HG02852 (cell line): ENCODE measurements around the gene HIPK2.

Experiments used
- ATAC-seq: cut with Tn5 transposase; IDR thresholded peaks from one replicate; pipeline ENCODE4 v1.9.1; 2021; ENCODE audit warnings: mild to moderate bottlenecking, moderate library complexity; ENCODE audit not compliant: unreplicated experiment

The HIPK2 gene

DNA sequence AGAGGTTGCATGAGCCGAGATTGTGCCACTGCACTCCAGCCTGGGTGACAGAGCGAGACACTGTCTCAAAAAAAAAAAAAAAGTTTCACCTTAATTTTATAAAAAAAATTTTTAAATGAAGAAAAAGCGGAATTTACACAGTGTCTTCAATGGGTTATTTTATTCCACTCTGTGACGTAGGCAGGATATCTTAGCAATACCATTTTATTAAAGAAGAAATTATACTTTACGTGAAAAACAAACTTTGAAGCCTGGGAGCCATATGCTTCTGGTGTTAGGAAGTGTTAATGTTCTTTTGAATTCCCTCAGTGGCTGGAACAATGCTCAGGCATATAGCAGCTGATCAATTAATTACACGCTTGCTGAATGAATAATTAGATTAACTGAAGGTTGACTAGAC is 176.6 kb downstream of the HIPK2 start:
- ATAC-seq, result no peak

DNA sequence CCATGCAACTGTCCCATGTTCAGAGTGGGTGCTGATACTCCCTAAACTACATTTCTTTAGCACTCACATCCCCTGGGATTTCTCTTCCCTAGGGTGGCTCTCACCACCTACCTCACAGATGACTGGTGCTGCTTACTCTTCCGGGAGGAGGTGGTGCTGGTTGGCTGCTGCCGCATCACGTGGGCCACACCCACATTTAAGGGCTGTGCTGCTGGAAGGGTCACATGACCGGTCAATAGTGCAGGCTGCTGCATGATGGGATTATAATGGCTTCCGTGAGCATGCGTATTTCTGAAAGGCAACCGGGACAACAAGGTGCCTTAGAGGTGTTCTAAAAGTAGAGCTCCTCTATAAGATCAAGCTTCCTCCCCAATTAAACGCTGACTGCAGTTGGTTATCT is 177.5 kb downstream of the HIPK2 start:
- ATAC-seq, result no peak

DNA sequence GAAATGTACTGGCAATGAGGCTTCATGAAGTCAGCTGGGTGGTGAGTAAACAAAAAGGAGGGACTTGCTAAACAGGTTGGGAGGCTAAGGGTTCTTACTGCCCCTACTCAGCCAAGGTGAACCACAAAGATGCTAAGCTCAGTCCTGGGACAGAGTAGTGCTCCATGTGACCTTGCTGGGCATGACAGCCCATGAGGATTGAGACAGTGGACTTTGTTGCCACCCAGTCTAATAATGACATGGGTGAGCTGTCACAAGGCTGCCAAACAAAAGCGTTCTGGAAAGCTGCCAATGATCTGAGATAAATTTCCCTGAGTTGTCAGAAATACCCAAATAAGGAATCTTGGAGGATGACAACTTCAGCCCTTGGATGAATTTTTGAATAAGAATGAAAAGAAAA is 179.2 kb downstream of the HIPK2 start:
- ATAC-seq, result no peak

DNA sequence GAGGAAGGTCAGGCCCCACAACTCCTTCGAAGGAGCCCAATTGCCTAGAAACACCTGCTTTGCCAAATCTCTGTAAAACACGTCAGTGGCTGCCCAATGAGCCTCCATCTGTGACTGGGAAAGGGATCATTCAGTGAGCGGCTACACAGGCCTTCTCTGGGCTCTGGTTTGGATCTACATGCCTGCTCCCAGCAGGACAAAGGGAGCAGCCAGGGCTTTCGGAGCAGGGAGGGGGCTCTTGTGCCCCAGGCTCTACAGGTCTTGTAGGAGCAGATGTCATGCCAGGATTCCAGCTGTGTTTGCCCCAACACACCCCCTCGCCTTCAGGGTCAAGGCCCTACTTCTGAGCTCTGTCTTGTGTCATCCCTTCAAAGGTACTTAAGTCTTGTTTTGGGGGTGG is 180.8 kb downstream of the HIPK2 start:
- no peak for ATAC-seq

DNA sequence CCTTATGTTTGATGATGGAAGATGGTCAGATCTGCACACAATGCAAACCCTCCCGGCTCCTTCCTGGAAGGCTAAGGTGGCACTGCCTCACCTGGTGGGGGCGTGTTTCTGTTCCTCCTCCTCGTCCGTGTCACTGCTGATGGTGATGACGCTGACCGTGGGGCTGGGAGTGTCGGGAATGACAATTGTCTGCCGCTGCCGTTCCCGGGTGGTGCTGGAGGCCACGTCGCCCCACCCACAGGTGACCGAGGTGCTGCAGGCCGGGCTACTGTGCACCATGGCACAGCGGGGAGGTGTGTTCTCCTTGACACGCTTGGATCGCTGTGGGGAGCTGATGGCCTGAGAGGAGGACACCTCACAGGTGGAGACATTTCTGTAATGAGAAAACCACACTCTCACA is 181.2 kb downstream of the HIPK2 start:
- ATAC-seq, result no peak

DNA sequence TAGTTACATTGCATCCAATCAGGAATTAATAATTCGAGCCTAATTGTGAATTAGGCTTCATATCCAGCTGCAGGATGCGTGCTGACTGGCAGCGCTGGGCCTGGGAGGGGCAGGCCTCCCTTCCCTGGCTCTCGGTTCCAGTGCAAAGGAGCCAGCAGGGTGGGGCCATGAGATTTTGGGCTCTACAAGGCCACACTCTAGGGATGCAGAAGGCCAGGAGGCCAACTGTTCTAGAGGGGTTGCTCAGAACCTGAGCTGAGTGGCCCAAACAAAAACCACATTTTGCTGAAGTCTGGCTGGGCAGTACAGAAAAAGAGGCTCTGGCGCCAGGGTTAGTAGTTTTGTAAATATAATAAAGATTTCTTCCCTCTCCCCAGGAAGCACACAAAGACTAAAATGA is 182.0 kb downstream of the HIPK2 start:
- ATAC-seq, result no peak

DNA sequence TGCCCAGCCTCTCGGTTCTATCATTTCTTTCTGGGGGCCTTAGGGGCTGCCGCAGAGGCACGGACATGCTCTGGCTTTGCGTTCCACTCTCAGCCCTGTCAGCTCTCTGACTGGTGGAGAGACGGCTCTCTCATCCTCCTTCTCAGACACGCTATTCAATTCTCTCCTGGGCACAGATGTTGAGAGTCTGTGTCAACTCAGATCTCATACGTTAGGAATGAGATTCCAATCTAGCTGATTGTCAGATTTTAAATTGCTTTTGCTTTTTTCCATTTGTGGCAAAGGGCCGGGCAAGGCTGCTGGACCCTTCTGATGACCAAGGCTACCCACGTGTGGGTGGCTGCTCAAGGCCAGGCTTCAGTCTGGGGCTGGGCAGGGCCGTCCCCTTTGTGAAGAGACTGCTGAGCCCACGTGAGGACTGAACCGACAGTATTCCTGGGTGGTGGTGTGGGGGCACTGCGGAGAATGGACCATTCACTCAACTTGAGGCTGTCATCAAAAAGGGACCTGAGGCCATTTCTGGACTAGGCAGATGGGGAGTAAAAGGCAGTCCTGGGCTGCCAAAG is 182.8 kb downstream of the HIPK2 start:
- no peak for ATAC-seq

DNA sequence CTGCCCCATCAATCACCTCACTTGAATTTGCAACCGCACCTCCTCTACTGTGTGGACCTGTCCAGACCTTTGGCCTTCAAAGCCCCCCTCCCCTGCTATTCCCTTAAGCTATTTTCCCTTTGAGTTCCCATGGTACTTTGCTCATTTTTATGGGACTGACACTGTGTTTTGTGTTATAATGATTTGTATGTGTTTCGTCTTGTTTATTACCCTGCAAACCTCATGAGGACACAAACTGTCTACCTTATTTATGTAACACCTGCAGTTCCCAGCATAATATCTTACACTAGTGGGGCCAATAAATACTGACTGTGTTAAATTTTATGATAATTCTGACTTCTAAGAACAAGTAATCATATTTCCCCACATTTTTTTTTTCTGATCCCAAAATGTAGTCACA is 183.7 kb downstream of the HIPK2 start:
- ATAC-seq, result no peak

DNA sequence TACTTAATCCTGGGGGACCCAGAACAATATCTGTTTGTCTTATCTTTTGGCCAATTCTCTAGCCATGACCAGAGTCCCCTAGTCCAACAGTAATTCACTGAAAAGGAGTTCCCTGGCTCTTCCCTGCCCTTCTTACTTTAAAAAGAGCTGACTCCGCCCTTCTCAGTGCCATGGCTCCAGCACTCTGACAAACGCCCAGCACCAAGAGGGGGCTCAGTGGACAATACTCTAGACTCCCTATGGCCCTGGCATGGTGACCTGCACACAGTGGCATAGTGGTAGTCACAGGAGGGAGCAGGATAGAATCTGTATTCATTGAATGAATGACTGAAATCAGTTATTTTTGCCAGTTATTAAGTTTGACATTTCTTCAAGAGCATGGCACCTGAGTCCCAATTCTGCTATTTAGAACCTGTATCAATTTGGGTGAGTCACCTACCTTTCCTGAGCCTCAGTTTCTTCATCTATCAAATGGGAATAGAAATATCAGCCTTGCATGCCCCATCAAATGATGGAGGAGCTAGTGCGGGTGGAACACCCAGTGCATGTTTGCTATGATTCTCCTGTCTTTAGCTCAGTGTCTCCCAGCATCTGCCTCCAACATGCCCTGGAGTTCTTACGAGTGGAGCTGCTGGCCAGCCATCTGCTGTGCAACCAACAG is 184.9 kb downstream of the HIPK2 start:
- ATAC-seq, result no peak

DNA sequence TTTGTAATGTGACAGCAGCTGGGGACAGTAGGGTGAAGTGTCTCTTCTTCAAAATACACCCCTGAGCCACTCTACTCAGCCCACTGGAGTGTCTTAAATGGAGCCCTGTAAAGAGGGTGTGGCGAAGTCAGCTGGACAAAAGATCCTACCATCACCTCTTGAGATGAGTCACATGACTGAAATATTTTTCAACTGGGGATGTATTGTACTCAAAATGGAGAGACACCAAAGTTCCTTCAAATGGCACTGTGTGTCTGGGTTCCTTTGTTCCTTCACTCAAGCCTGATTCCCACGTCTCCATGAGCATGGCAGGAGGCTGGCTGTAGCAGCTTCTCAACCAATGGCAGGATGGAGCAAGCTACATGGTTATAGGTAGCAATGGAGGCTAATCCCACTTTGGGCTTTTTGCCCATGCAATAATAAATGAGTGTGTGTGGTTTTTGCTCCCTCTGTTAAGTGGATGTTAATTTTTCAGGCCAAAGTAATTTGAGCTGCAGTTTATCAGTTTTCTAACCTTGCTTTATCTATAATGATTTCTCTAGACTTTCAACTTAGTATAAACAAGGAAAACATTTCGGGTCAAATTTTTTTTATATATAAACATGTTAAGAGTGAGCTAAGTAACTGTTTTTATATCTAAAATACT is 186.1 kb downstream of the HIPK2 start:
- no peak for ATAC-seq

DNA sequence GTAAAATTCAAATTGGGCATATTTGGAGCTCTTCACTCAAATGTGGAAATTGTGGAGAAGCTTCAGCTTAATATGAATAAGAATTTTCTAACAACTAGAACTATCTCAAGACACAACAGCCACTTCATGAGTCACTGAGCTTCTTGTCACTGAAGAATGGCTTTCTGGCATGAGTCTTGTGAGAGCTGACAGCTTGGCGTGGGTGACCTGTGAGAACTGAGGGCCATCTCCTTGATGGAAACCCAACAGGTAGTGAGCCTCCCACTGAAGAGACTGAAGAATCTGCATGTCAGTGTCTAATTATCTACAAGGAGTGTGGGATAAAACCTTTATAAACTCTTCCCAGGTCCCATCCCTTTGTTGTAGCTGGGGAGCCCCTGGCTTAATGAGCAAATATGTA is 188.3 kb downstream of the HIPK2 start:
- no peak for ATAC-seq

DNA sequence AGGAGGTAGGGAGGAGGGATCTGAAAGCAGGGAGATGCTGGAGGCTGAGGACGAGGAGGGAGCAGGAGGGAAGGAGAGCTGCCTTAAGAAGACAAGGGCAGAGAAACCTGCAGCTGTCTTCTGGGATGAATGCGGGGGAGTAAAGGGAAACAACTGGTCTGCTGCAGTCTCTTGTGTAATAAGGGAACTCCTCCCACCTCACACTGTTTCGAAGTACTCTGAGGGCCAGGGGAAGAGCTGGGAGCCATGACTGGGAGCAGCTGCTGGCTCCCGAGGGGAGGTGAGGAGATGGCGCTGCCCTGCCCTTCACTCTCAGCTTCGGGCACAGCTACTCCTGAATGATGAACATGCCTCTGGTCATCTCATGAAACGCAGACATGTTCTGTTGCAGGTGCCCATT is 189.2 kb downstream of the HIPK2 start:
- ATAC-seq, result no peak

DNA sequence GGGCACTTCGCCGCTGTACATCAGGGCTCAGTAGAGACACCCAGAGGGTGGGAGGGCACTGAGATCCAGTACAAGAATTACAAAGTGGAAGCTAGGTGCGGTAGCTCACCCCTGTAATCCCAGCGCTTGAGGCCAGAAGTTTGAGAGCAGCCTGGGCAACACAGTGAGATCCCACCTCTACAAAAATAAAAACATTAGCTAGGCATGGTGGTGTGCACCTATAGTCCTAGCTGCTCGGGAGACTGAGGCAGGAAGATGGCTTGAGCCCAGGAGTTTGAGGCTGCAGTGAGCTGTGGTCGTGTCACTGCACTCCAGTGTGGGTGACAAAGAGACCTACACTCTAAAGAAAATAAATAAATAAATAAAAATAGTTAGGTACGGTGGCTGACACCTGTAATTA is 190.3 kb downstream of the HIPK2 start:
- no peak for ATAC-seq

DNA sequence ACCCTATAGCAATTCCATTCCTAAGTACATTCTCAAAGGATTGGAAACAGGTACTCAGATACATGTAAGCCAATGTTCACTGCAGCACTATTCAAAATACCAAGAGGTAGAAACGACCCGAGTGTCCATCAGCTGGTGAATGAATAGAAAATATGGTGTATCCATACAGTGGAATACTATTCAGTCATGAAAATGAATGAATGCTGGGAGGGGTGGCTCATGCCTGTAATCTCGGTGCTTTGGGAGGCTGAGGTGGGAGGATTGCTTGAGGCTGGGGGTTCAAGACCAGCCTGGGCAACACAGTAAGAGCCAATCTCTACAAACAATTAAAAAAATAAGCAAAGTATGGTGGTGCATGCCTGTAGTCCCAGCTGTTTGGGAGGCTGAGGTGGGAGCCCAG is 191.5 kb downstream of the HIPK2 start:
- ATAC-seq, result no peak

DNA sequence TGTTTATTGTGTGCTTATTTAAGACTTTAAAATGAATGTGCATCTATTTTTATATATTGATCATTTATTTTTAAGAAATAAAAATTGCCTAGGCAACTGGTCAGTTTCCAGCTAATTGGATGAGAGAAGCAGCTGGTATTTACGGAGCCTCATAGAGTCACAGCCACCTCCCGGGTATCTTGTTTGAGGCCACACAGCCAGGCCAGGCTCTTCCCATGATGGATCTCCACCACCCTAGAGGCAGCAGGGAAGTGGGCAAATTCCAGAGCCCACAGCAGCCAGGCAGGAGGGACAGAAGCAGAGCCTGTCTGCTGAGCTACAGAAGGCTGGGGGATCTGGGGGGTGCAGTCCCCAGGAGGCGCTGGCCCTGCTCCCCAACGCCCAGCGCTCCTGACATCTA is 192.8 kb downstream of the HIPK2 start:
- ATAC-seq, result no peak

DNA sequence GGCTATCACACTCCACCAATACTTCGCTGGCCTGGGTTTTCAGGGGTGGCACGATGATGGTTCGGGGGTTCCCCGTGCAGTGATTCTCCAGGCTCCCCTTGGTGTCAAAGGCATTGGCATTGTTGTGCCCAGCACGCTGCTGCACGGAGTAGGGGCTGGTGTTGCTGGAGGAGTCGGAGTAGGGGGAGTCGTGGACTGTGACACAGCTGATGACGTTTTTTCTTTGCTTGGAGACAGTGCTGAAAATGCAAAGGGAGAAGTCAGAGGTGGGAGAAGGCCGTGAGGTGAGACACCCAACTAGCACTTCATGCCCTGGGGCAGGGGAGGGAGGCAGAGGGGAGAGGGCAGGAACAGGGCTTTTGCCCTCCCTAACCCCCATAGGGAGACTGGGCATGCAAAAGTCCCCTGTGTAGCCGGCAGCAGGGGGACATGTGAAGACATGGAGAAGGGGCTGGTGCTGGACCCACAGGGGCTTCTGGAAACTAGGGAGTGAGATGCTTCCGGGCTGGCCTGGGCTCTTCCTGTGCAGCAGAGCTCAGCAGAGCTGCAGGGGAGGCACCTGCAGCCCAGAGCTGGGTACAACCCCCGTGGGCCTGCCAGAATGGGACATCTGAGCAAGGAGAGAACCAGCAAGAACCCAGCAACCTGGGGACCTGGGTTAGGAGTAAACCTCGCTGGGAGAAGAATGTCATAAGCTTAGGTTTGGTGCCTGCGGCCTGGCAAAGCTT is 193.8 kb downstream of the HIPK2 start:
- ATAC-seq, result no peak

DNA sequence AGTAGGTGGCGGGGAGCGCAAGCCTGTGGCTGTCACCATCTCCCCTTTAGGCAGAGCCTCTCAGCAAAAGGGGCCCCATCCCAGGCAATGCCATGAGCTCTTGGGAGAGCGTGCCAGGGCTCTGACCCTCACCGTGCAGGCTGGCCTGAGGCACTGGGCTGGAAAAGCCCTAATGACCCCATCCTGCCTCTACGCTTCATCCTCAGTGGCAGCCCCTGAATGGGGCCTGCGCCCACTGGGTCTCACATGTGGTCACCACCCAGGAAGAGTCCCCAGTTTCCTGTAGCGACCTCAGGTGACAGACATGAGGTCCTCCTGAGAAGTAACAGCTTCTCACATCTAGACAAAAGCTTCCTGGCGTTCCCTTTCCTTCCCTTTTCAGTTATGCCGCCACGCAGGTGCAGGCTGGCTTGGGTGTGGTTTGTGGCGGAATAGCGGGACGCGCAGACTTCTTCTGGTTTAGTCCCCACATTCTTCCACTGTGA is 195.1 kb downstream of the HIPK2 start:
- ATAC-seq, result no peak

DNA sequence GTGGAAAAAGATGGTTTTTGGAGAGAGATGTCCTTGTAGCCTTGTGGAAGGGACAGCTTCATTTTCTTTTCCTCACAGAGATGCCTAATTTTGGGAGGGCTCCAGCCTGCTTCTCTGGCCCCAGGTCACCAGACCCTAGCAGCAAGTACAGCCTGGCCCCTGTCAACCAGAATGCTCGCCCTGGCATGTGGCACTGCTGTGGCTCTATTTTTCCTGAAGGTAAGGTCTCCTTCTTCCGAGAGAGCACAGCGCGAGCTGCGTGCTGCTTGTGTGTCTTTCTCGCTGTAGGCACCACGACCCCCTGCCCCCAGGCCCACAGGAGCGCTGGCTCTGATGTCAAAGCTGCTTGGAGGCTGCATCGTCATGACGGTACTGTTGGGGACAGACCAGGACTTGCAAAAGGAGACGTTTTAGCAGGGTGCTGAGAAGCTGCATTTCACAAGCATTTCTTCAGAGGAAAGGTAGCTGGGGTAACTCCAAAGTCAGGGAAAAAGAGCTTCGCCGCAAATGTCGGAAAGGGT is 195.6 kb downstream of the HIPK2 start:
- ATAC-seq, result no peak

DNA sequence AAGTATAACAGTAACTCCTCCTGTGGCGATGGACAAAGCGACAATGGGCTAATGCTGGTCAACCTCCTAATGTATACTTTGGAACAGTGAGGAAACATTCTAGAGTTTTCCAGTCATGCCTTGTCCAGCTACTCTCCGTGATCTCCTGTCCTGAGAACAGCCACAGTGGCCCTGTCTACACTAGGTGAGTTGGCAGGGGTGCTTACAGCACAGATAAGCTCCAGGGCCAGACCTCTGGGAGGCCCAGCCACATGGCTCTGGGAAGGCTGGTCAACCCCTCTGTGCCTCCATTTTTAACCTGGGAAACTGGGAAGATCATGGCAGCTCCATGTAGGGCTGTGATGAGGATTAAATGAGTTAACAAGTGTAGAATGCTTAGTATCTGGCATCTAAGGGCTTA is 197.4 kb downstream of the HIPK2 start:
- ATAC-seq, result no peak

DNA sequence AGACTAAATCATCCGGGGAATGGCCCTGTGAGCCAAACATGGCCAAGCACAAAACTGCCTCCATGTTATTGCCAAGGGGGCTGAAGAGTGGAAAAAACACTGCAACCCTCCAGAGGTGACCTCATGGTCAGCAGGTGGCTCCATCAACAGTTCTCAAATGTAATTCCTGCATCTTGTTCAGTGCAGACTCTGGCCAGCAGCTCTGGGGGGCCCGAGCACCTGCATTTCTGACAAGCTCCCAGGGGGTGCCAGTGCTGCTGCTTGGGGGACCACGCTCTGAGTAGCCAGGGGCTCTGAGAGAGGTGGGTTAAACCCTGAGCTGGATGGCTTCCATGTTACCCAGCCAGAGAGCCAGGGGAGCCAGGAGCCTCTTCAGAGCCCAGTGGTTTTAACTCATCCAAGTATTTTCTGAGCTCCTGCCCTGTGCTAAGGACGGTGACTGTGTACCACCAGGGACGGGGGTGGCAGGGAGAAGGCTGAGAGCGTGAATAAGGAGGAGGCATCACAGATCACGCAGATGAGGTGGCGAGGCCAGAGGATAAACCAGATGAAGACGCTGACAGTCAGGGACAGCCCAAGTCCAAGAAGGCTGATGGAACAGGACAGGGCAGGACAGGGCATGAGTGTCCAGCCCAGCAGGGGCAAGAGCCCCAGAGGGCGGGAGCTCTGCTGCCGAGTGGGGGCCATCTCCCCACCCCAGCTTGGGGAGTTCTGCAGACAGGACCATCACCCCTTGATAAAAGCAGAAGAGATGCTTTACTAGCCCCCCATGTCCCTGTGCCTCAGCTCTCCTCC is 201.4 kb downstream of the HIPK2 start:
- ATAC-seq, result no peak

DNA sequence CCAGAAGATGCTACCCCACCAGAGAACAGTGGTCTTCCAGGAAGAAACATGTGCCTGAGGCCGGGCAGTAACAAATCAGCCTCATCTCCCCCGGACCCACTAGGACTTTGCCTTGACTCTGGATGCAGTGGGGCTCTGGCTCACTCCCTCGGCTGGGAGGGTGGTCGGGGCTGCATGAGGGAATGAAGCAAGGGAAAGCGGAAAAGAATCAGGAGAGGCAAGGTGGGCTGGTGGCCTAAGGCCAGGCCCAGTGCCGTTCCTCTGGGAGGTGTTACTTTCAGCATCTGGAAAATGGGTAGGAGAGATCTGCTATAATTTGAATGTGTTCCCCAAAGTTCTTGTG is 202.5 kb downstream of the HIPK2 start:
- no peak for ATAC-seq
